HCT116 (cell line): ENCODE results near the gene CD59. TPM values are rescaled to one million over a fixed set of nuclear protein-coding genes. Genes with fewer than 3 reads are reported as not detected.
A peak's percentile ranks its signal among the peaks of the same experiment; 100 is the strongest.

Source experiments
- ATAC-seq: fragments of 200-7000 bp; cut with Tn5 transposase; 2 replicates; pipeline ENCODE4 v1.9.1; 2020; ENCODE audit warnings: mild to moderate bottlenecking, moderate library complexity
- BruUV-seq: library from RNA; stranded (reverse); fragments of 400-500 nt; replicated peaks from 2 replicates; lab custom pipeline; 2021; lab: Mats Ljungman, UMichigan
- CTCF ChIA-PET: fragments of 300-600 bp; sonication (Branson Sonifier 250); formaldehyde crosslinking; loops from one replicate; lab custom pipeline; 2021; ENCODE audit warnings: antibody characterized with exemption; lab: Charles Lee
- POLR2A ChIA-PET: fragments of 300-600, 350-600 bp; sonication (Branson Sonifier 250); formaldehyde crosslinking; loops from one replicate; lab custom pipeline; 2021; ENCODE audit warnings: antibody characterized with exemption; lab: Charles Lee
- RAD21 ChIA-PET, 2 experiments: fragments of 300-600 bp; sonication (Branson Sonifier 250); formaldehyde crosslinking; loops; one replicate each; lab custom pipeline; 2023; ENCODE audit warnings: low total read pairs in 2 of 2; ENCODE audit not compliant: uncharacterized antibody in 2 of 2, unreplicated experiment in 2 of 2, low non-redundant PET in 1 of 2; lab: Charles Lee
- DNase-seq: peaks from one replicate; pipeline ENCODE4 v3.0.0-alpha.2; 2010; ENCODE audit warnings: low read depth, low spot score
- H2AFZ ChIP-seq: fragments of 200-600 bp; shearing (Covaris generic), sonication (generic); 2 replicates; pipeline ENCODE4 v1.6.1; 2017; ENCODE audit warnings: low read depth, mixed run types, mixed read lengths, antibody characterized with exemption, low read length; ENCODE audit not compliant: poor library complexity, severe bottlenecking
- H3K27ac ChIP-seq: 2 replicates; pipeline ENCODE4 v1.5.1; 2012; ENCODE audit warnings: low read depth, low read length
- H3K27me3 ChIP-seq: fragments of 200-600 bp; sonication (generic); 2 replicates; pipeline ENCODE4 v1.6.1; 2016; ENCODE audit warnings: mixed run types, low read length, mixed read lengths; ENCODE audit not compliant: insufficient read depth
- H3K36me3 ChIP-seq, 2 experiments: fragments of 200-500 bp in 1 of 2; fragments of 200-600 bp in 1 of 2; sonication (Bioruptor generic) in 1 of 2; sonication (generic) in 1 of 2; 2 replicates each; pipeline versions ENCODE4 v1.5.1 to v1.6.1; 2014 to 2016; ENCODE audit warnings: low read length in 2 of 2, inconsistent platforms in 1 of 2, mixed read lengths in 1 of 2, mixed run types in 1 of 2; ENCODE audit not compliant: insufficient read depth in 2 of 2, control insufficient read depth in 1 of 2
- H3K4me1 ChIP-seq, 2 experiments: fragments of 200-600 bp in 1 of 2; sonication (generic) in 1 of 2; 2 replicates each; pipeline versions ENCODE4 v1.5.1 to v1.6.1; 2012 to 2017; ENCODE audit warnings: low read length in 2 of 2, inconsistent platforms in 1 of 2, mild to moderate bottlenecking in 1 of 2, mixed read lengths in 1 of 2, mixed run types in 1 of 2, moderate library complexity in 1 of 2; ENCODE audit not compliant: insufficient read depth in 2 of 2, control insufficient read depth in 1 of 2
- H3K4me2 ChIP-seq: fragments of 200-600 bp; sonication (generic); 2 replicates; pipeline ENCODE4 v1.6.1; 2017; ENCODE audit warnings: mixed run types, low read length, mixed read lengths
- H3K4me3 ChIP-seq, 2 experiments: fragments of 200-600 bp in 1 of 2; sonication (generic) in 1 of 2; replicated peaks in 1 of 2; 2 replicates each; pipeline ENCODE4 v1.5.1; 2011 to 2016; ENCODE audit warnings: low read length in 2 of 2, control low read depth in 1 of 2, low read depth in 1 of 2, mild to moderate bottlenecking in 1 of 2, mixed read lengths in 1 of 2, mixed run types in 1 of 2
- H3K79me2 ChIP-seq: fragments of 200-600 bp; sonication (generic); 2 replicates; pipeline ENCODE4 v1.6.1; 2017; ENCODE audit warnings: mild to moderate bottlenecking, mixed run types, low read length, moderate library complexity, mixed read lengths; ENCODE audit not compliant: insufficient read depth
- H3K9ac ChIP-seq: fragments of 200-600 bp; sonication (generic); 2 replicates; pipeline ENCODE4 v1.6.1; 2016; ENCODE audit warnings: low read length, mixed read lengths
- H3K9me2 ChIP-seq: fragments of 200-600 bp; sonication (generic), shearing (Covaris generic); 2 replicates; pipeline ENCODE4 v1.6.1; 2017; ENCODE audit warnings: mixed run types, mild to moderate bottlenecking, moderate library complexity; ENCODE audit not compliant: insufficient read depth
- H3K9me3 ChIP-seq, 2 experiments: fragments of 200-500 bp in 1 of 2; fragments of 200-600 bp in 1 of 2; sonication (Bioruptor generic) in 1 of 2; sonication (generic) in 1 of 2; 2 replicates each; pipeline ENCODE4 v1.6.1; 2014 to 2017; ENCODE audit warnings: low read length in 2 of 2, mixed read lengths in 2 of 2, inconsistent platforms in 1 of 2, low read depth in 1 of 2, mild to moderate bottlenecking in 1 of 2, mixed run types in 1 of 2, moderate library complexity in 1 of 2; ENCODE audit not compliant: control insufficient read depth in 1 of 2, insufficient read depth in 1 of 2
- H4K20me1 ChIP-seq: fragments of 200-600 bp; sonication (generic), shearing (Covaris generic); 2 replicates; pipeline ENCODE4 v1.6.1; 2017; ENCODE audit warnings: mixed run types, mild to moderate bottlenecking, moderate library complexity; ENCODE audit not compliant: insufficient read depth
- FOSL1 ChIP-seq: IDR thresholded peaks from 2 replicates; pipeline ENCODE4 v1.6.1; 2012; ENCODE audit warnings: low read depth
- POLR2AphosphoS5 ChIP-seq: IDR thresholded peaks from 2 replicates; pipeline ENCODE4 v1.6.1; 2011; ENCODE audit warnings: mild to moderate bottlenecking, low read depth, low read length, moderate library complexity
- SIN3A ChIP-seq: IDR thresholded peaks from 2 replicates; pipeline ENCODE4 v1.6.1; 2012; ENCODE audit warnings: low read depth
- SP1 ChIP-seq: IDR thresholded peaks from 2 replicates; pipeline ENCODE4 v1.6.1; 2012; ENCODE audit warnings: low read depth
- TCF7L2 ChIP-seq: IDR thresholded peaks from 2 replicates; pipeline ENCODE4 v1.7.0; 2011; ENCODE audit warnings: borderline replicate concordance, inconsistent platforms; ENCODE audit not compliant: insufficient read depth, insufficient read length; ENCODE audit errors: extremely low read depth
- YY1 ChIP-seq: IDR thresholded peaks from 2 replicates; pipeline ENCODE4 v1.6.1; 2011; ENCODE audit warnings: low read length, low read depth, moderate library complexity, mild to moderate bottlenecking; ENCODE audit not compliant: insufficient replicate concordance; ENCODE audit errors: extremely low read depth
- ZFX ChIP-seq: fragments of 450-650 bp; IDR thresholded peaks from 2 replicates; pipeline ENCODE4 v1.6.1; 2017
- ZNF274 ChIP-seq: fragments of 200-500 bp; sonication (Bioruptor generic); IDR thresholded peaks from 2 replicates; pipeline ENCODE4 v1.6.1; 2014; ENCODE audit warnings: mild to moderate bottlenecking, low read depth, low read length, inconsistent platforms
- intact Hi-C: fragments of 100-400 bp; cut with micrococcal nuclease; formaldehyde crosslinking; loops from 2 replicates; pipeline ENCODE4 v1.10.0; 2022
- total RNA-seq: library from RNA; stranded (reverse); gene quantifications from one replicate; pipeline ENCODE4 v1.2.1, GENCODE V29; 2021; ENCODE audit not compliant: unreplicated experiment

CD59 gene
- total RNA-seq, 1 experiment from 2014 or later, result 122 TPM

- DNase-seq, result no peak
Measured at GRCh38 chr11:33773404-33773986, 37.3 kb upstream of the CD59 start.

GRCh38 chr11:33772870-33773269 is 36.6 kb upstream of the CD59 start:
- Histone ChIP-seq H3K4me3 (no peak overlapping the region; a peak in 1 of 4 replicates), H2AFZ (no peak overlapping the region), H3K9me2 (no peaks in the 10 kb centered on the region), H3K9me3 (no peaks in the 10 kb centered on the region), H3K9ac (no peak overlapping the region), H3K4me2 (peak overlapping the region; percentile 79), H3K79me2 (peaks cover 18% of the 10 kb centered on the region), H3K36me3 (peaks cover 9 to 16% of the 10 kb centered on the region in 2 experiments), H3K27ac (no peak overlapping the region), H3K27me3 (no peaks in the 10 kb centered on the region), H4K20me1 (no peaks in the 10 kb centered on the region; the same call in 1 of the 2 replicates), H3K4me1 (peaks cover 7 to 31% of the 10 kb centered on the region in 2 experiments; a peak in 3 of 4 replicates)
- intact Hi-C loops, result no loop called here
- ChIA-PET POLR2A (no interaction called here), CTCF (no interaction called here), RAD21 (no interaction called here)
- ATAC-seq, result no peak
- DNase-seq, result no peak
- TF ChIP-seq SP1, result no peak
- TF ChIP-seq POLR2AphosphoS5, result no peak
- TF ChIP-seq ZFX, result no peak
- TF ChIP-seq FOSL1, result no peak
- no peak for TF ChIP-seq ZNF274
- no TSS peak for BruUV-seq

More at GRCh38 chr11:33773404-33773986, 37.3 kb upstream of the CD59 start:
- no TSS peak for BruUV-seq
- Histone ChIP-seq H3K27ac (peak overlapping the region; percentile 24; the same call in 1 of the 2 replicates), H3K4me1 (peaks cover 7 to 31% of the 10 kb centered on the region in 2 experiments; a peak in 3 of 4 replicates), H3K4me3 (peak overlapping the region; percentile 82 to 91), H4K20me1 (no peaks in the 10 kb centered on the region; the same call in 1 of the 2 replicates), H3K9me2 (no peaks in the 10 kb centered on the region), H3K79me2 (peaks cover 18% of the 10 kb centered on the region), H2AFZ (no peak overlapping the region)
- POLR2A ChIA-PET, result no interaction called here
- RAD21 ChIA-PET, result no interaction called here
- TF ChIP-seq SIN3A (peak; percentile 17; the same call in 1 of the 2 replicates), TCF7L2 (no peak), YY1 (no peak)
- TF ChIP-seq, all 23 proteins: peak for 1
- Histone ChIP-seq H3K9ac (peak overlapping the region; percentile 83), H3K36me3 (peaks cover 2 to 10% of the 10 kb centered on the region in 2 experiments; a peak in 3 of 4 replicates), H3K27me3 (no peaks in the 10 kb centered on the region), H3K4me2 (peak overlapping the region; percentile 79), H3K9me3 (no peaks in the 10 kb centered on the region)
- intact Hi-C loops, result no loop called here
- ATAC-seq, result no peak; the same call in 1 of the 2 replicates
- CTCF ChIA-PET, result no interaction called here
